ENCODE measurements around the gene TRAPPC3L.

- TF ChIP-seq POLR2A (IDR thresholded peaks at IDR 0.05; ENCODE audit: low read depth, low read length) (no peak), POLR2AphosphoS5 (IDR thresholded peaks at IDR 0.05; ENCODE audit: low read depth, low read length) (no peak)
These were observed 10.4 kb downstream of the TRAPPC3L start for GRCh38 chr6:116535109-116535508.
